Ascending aorta (tissue), 2 donors: Measurements from ENCODE around the gene RAB33B. TPM values are rescaled to one million over a fixed set of nuclear protein-coding genes. Genes with fewer than 3 reads are reported as not detected.
A peak's percentile ranks its signal among the peaks of the same experiment; 100 is the strongest.

Experiments used
- DNase-seq, 2 donors: peaks; one replicate each; pipeline ENCODE4 v3.0.0-alpha.2; 2019; ENCODE audit warnings: low spot score in 2 of 2
- H3K27ac ChIP-seq, 2 donors: fragments of 200-600 bp; sonication (generic); one replicate each; pipeline ENCODE4 v1.5.1; 2016 to 2017; ENCODE audit warnings: mild to moderate bottlenecking in 1 of 2
- H3K27me3 ChIP-seq: fragments of 200-600 bp; sonication (generic); one replicate; pipeline ENCODE4 v1.5.1; 2017
- H3K36me3 ChIP-seq, 2 donors: fragments of 200-600 bp; sonication (generic); one replicate each; pipeline ENCODE4 v1.5.1; 2016
- H3K4me1 ChIP-seq, 2 donors: fragments of 200-600 bp; sonication (generic); one replicate each; pipeline ENCODE4 v1.5.1; 2016 to 2017; ENCODE audit warnings: mild to moderate bottlenecking in 1 of 2
- H3K4me3 ChIP-seq, 2 donors: fragments of 200-600 bp; sonication (generic); one replicate each; pipeline ENCODE4 v1.5.1; 2016 to 2017; ENCODE audit warnings: mild to moderate bottlenecking in 1 of 2
- H3K9me3 ChIP-seq, 2 donors: fragments of 200-600 bp; sonication (generic); one replicate each; pipeline ENCODE4 v1.5.1; 2016
- CTCF ChIP-seq, 3 experiments: fragments of 200-600 bp in 2 of 3; fragments of 450-650 bp in 1 of 3; sonication (generic) in 2 of 3; IDR thresholded peaks; one replicate each; pipeline ENCODE4 v1.5.1; 2016 to 2019; ENCODE audit warnings: antibody characterized with exemption in 3 of 3, mild to moderate bottlenecking in 1 of 3, moderate library complexity in 1 of 3
- intact Hi-C: fragments of 100-400 bp; cut with DNase I; formaldehyde crosslinking; loops from one replicate; pipeline ENCODE4 v1.15.1; 2023
- total RNA-seq: library from RNA; depleted of rRNA; stranded (reverse); fragments of >200 nt; gene quantifications from one replicate; pipeline ENCODE4 v1.1.0, GENCODE V29; 2016

RAB33B gene
- total RNA-seq, 1 donor from 2014 or later = 4.5 TPM

- intact Hi-C loops = loop anchor here (5.0 to 10.0 kb wide), 4 partner anchors 82 to 1074 kb away; partner anchors contain the start of genes ELMOD2, MAML3 and NOCT
- no peaks in the 10 kb centered on the region for H3K36me3 ChIP-seq
- H3K4me1 ChIP-seq = peaks cover 3 to 12% of the 10 kb centered on the region in 2 donors
These were observed 3.3 kb upstream of the RAB33B start for GRCh38 chr4:139450586-139450985.

GRCh38 chr4:139451997-139452396 is 1.9 kb upstream of the RAB33B start:
- intact Hi-C loops = loop anchor here (2.0 to 10.0 kb wide), 5 partner anchors 80 to 1073 kb away; partner anchors contain the start of genes ELMOD2, MAML3, NAA15 and NOCT
- H3K9me3 ChIP-seq = no peaks in the 10 kb centered on the region
- no peak for DNase-seq
- H3K27ac ChIP-seq = peak overlapping the region in 1 of 2 donors; percentile 94
- no peaks in the 10 kb centered on the region for H3K27me3 ChIP-seq
- no peak for TF ChIP-seq CTCF (IDR thresholded peaks at IDR 0.05)
- peak overlapping the region in 1 of 2 donors; percentile 93 for H3K4me3 ChIP-seq
- H3K4me1 ChIP-seq = peaks cover 3 to 12% of the 10 kb centered on the region in 2 donors
- no peaks in the 10 kb centered on the region for H3K36me3 ChIP-seq

More at GRCh38 chr4:139450586-139450985, 3.3 kb upstream of the RAB33B start:
- no peak for TF ChIP-seq CTCF (IDR thresholded peaks at IDR 0.05)
- H3K9me3 ChIP-seq = no peaks in the 10 kb centered on the region
- no peak overlapping the region for H3K4me3 ChIP-seq
- no peak overlapping the region for H3K27ac ChIP-seq
- no peaks in the 10 kb centered on the region for H3K27me3 ChIP-seq
- no peak for DNase-seq

DNA sequence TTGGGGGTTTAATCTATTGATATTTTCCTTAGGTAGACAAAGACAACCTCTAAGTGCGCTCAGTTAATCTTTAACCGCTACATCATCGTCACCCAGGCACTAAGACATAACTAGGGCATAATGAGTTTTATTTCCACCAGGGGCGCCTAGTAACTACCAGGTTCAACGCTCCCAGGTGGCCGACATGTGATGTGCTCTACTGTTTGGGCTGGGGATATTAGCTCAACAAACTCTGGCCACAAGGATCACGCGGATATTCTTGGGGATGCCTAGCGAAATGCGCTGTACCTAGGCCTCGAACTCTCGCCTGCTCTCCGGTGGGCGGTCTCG is 915 bp upstream of the RAB33B start:
- Histone ChIP-seq H3K27me3 (no peaks in the 10 kb centered on the region), H3K27ac (peak overlapping the region; percentile 94 to 98), H3K4me3 (peak overlapping the region; percentile 92 to 93), H3K36me3 (no peaks in the 10 kb centered on the region), H3K9me3 (no peaks in the 10 kb centered on the region), H3K4me1 (peaks cover 3 to 16% of the 10 kb centered on the region in 2 donors)
- peak; percentile 38 to 46 (median 41) for TF ChIP-seq CTCF (IDR thresholded peaks at IDR 0.05)
- DNase-seq = no peak
- intact Hi-C loops = loop anchor here (1.0 to 10.0 kb wide), 7 partner anchors 79 to 1072 kb away; partner anchors contain the start of genes ELMOD2, MAML3, NAA15 and NOCT

DNA sequence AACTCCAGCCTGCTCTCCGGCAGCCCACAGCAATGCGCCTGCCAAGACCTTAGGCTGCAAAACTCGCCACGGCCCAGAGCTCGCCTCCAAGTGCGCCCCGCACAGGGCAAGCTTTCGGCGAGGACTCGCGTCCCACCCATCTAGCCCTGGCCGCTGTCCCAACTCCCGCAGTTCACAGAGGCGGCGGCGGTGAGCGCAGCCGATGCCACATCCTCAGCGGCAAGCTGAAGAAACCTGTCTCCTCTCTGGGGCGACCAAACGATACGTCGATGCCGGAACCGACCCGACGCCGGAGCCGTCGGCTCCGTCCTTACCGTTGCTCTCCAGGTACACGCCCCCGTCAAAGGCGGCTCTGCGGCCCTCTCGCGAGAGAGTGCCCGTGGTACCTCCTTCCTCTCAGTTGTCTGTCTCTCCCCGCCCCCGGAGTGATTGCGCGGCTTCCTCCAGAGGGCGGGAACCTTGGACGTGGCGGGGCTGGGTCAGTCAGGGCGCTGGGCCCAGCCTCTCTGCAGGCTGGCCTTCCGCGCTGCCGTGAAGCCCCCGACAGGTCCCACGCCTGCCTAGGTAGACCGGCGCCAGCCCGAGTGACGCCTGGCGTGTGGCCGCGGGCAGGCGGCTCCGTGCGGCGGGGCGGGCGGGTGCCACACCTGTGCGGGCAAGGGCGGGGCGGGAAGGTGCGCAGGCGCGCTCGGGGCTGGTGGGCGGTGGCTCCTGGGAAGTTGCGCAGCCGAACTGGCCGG is 380 bp upstream of the RAB33B start:
- H3K9me3 ChIP-seq = no peaks in the 10 kb centered on the region
- H3K27me3 ChIP-seq = no peaks in the 10 kb centered on the region
- TF ChIP-seq CTCF (IDR thresholded peaks at IDR 0.05) = peak in 2 of 3 experiments; percentile 4 to 28
- intact Hi-C loops = loop anchor here (1.0 to 10.0 kb wide), 7 partner anchors 79 to 1071 kb away; partner anchors contain the start of genes ELMOD2, MAML3, NAA15 and NOCT
- H3K27ac ChIP-seq = peak overlapping the region; percentile 94 to 98
- H3K36me3 ChIP-seq = no peaks in the 10 kb centered on the region
- peak overlapping the region; percentile 92 to 93 for H3K4me3 ChIP-seq
- peak; percentile 95 to 99 for DNase-seq
- peaks cover 5 to 21% of the 10 kb centered on the region in 2 donors for H3K4me1 ChIP-seq

DNA sequence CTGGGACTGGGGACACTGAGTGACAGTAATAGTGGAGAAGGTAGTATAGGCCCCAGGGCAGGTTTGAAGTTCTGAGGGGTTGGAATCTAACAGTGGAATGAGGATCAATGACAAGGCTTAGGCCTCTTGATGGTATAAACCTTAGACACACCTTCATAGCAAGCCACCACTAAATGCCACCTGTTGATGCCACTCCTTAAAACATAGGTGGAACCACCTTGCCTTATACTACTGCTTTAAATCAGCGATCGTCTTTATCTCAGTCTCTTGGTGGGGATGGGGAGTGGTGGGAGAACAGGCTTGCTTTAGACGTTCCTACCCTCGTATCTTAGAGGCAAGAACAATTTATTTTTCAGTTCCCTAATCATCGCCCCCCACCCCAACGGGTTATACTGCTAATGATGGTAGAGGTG is 1.2 kb downstream of the RAB33B start:
- intact Hi-C loops = loop anchor here (5.0 to 10.0 kb wide), 5 partner anchors 42 to 1070 kb away; partner anchors contain the start of genes ELMOD2, MAML3 and SCOC
- H3K4me1 ChIP-seq = peaks cover 7 to 26% of the 10 kb centered on the region in 2 donors
- H3K27me3 ChIP-seq = no peaks in the 10 kb centered on the region
- no peak for DNase-seq
- H3K4me3 ChIP-seq = peak overlapping the region; percentile 92 to 93
- H3K36me3 ChIP-seq = no peaks in the 10 kb centered on the region
- no peak for TF ChIP-seq CTCF (IDR thresholded peaks at IDR 0.05)
- H3K9me3 ChIP-seq = no peaks in the 10 kb centered on the region
- H3K27ac ChIP-seq = peak overlapping the region; percentile 94 to 98
